ENCODE data around the gene NUPR2.

DNA sequence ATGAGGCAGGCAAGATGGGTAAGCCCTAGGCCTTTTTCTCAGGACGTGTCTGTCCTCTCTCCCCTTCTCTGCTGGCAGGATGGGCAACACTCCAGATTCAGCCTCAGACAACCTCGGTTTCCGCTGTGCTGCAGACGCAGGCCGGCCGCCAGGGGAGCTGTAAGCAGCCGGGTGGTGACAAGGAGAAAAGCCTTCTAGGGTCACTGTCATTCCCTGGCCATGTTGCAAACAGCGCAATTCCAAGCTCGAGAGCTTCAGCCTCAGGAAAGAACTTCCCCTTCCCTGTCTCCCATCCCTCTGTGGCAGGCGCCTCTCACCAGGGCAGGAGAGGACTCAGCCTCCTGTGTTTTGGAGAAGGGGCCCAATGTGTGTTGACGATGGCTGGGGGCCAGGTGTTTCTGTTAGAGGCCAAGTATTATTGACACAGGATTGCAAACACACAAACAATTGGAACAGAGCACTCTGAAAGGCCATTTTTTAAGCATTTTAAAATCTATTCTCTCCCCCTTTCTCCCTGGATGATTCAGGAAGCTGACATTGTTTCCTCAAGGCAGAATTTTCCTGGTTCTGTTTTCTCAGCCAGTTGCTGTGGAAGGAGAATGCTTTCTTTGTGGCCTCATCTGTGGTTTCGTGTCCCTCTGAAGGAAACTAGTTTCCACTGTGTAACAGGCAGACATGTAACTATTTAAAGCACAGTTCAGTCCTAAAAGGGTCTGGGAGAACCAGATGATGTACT, 36.6 kb downstream of the NUPR2 start:
- TF ChIP-seq, protein P1, sequence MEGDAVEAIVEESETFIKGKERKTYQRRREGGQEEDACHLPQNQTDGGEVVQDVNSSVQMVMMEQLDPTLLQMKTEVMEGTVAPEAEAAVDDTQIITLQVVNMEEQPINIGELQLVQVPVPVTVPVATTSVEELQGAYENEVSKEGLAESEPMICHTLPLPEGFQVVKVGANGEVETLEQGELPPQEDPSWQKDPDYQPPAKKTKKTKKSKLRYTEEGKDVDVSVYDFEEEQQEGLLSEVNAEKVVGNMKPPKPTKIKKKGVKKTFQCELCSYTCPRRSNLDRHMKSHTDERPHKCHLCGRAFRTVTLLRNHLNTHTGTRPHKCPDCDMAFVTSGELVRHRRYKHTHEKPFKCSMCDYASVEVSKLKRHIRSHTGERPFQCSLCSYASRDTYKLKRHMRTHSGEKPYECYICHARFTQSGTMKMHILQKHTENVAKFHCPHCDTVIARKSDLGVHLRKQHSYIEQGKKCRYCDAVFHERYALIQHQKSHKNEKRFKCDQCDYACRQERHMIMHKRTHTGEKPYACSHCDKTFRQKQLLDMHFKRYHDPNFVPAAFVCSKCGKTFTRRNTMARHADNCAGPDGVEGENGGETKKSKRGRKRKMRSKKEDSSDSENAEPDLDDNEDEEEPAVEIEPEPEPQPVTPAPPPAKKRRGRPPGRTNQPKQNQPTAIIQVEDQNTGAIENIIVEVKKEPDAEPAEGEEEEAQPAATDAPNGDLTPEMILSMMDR (IDR thresholded peaks at IDR 0.05 in 4 of 5, conservative IDR thresholded peaks at IDR 0.05 in 1 of 5) = peak; percentile 86 to 90 (median 90)
- TF ChIP-seq POLR2A (IDR thresholded peaks at IDR 0.05) = no peak

Measured in gastrocnemius medialis (tissue), 4 donors.